RKO (cell line): ENCODE results near the gene DERA.
"Not testable (repeated sequence)": the region's sequence is repeated elsewhere in the genome, so short reads cannot be mapped to it uniquely, and the experiment has no call there.

Source experiments
- DNase-seq: peaks from one replicate; pipeline ENCODE4 v3.0.0-alpha.2; 2016; ENCODE audit warnings: low spot score

The DERA gene

GRCh38 chr12:15963271-15963670 is 52.1 kb downstream of the DERA start:
- no peak for DNase-seq

- DNase-seq, result no peak
Observed at GRCh38 chr12:15966426-15966825, 55.3 kb downstream of the DERA start.

- not testable (repeated sequence) for DNase-seq
Observed at GRCh38 chr12:15967053-15967452, 55.9 kb downstream of the DERA start.

DNA sequence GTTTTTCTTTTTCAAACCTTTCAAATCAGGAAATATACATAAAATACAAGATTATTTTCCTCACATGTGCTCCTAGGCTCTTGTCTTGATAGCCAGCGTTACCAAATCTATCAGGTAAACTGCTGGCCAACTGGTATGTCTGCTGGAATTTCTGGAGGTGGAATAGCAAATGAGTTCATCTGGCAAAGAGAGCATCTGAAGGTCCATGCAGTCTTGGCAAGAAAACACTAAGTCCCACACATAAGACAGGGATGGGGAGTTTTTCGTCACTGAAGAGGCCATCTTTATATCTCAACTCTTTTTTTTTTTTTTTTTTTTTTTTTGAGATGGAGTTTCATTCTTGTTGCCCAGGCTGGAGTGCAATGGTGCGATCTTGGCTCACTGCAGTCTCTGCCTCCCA is 60.1 kb downstream of the DERA start:
- no peak for DNase-seq

GRCh38 chr12:15972894-15973293 is 61.8 kb downstream of the DERA start:
- no peak for DNase-seq

DNA sequence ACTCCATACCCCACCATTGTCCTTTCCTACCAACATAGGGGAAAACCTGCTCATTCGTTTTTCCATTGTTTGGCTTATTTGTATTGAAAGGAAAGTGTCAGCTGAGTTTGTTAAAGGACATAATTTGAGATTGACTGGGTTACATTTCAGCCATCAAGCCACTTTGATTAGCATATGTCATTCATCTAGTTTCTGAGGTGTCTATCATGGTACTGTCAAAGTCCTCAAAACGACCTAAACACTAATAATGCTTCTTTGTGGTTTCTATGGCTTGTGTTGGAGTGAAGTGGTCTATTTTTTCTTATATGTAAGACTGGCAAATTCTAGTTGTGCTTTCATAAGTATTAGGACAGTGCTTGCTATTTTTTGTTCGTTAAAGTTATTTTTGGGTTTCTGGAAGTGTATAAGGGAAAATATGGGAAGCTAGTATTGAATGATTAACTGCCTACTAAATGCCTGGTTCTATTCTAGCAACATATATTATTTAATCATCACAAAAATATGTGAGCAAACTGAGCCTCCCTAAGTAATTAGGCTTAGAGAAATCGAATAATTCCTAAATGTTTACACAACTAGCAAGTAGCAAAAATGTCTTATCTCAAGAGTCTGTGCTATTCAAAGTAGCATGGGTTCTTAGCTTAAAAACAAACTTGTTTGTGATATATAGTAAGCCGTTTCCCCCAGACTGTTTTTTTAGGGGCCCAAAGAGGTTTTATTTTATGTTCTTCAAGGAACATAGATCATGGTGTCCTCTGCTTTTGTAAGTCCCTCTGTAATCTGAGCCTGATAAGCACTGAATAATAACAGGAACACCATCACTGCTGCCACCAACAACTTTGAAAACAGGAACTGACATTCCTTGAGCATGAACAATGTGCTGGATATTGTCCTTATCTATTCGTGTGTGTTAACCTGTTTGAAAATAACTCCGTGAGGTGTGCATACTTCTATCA is 67.1 kb downstream of the DERA start:
- DNase-seq, result no peak

DNA sequence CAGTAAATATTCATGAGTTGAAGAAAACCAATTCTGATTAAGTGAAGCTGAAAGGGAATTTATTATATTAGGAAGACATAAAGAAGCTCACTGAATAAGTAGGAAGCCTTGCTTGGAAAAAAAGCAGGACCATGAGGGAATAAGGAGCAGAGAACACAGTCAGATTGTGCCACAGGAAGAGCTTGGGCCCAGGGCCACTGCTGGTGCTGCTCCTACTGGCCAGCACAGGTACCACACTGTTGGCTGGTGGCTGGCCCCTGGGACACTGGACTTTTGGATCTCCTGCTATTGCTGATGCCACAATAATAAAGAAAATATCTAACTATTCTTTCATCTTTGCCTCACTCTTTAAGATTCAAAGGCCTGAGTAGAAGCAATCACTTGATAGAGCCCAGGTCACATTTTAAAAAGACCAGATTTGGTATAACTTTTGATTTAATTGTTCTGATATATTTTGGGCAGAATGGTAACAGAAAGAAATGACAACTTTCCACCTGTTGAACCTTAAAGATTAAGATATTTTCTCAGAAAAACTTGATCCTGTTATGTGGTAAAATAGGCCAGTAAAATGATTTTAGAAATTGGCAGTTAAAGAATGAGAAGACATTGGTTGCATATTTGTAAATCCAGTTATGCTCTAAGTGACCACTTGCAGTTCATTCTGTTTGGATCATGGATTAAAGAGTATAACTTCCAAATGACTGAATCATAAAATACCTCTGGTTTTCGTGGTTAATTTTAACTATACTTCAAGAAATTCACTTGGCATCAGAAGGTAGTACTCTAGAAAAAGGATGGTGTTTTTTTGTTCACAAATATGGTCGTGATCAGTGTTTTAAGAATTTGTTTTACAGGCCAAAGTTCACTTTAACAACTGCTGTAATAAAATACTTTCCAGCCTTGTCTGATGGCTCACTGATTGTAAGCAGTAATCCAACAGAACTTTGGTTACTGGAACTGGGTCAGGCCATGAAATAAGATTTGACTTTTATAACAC is 68.3 kb downstream of the DERA start:
- DNase-seq, result peak; percentile 42

DNA sequence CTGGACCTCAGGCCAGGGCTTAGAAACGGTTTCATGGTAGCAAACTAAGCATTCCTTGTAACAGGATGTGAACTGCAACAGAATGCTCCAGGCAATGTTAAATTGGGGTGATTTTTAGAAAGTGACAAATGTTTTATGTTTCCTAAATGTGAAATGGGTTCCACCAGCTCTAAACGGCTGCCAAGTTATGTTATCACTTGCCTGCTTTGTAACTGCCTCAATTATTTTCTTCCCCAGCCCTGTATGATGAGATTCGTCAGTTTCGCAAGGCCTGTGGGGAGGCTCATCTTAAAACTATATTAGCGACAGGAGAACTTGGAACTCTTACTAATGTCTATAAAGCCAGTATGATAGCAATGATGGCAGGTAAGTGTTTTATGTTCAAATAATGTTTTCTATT is 70.9 kb downstream of the DERA start:
- DNase-seq, result no peak

DNA sequence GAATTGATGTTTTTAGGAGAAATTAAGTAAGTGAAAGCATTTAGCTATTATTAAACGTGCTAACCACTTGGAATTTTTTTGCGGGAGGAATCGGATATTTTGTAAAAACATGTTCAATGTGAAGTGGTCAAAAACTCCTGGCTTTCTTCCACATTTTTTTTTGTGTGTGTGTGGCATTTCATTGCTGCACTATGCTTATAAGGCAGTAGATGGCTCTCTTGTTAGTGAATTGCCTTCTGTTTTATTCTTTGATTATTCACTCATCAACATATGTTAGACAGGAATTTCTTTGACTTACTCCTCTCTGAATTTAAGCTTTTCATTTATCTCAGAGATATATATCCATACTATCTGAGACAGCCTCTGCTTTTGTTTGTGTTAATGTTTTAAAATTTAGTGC is 71.3 kb downstream of the DERA start:
- peak; percentile 61 for DNase-seq

DNA sequence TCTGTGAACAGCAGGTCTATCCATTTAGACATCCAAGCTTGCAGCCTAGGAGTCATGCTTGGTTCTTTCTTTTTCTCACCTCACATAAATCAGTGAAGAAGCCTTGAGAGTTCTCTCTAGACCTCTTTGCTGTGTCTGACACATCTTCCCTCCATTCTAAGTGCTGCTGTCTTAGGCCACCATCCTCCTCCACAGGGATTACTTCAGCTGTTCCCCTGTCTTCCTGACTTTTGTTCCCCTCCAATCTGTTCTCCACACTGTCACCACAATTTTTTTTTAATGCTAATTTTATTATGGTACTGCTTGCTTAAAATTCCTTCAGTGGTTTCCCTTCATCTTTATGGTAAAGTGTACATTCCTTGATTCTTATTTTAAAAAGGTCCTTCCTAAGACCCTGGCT is 71.8 kb downstream of the DERA start:
- DNase-seq, result no peak

DNA sequence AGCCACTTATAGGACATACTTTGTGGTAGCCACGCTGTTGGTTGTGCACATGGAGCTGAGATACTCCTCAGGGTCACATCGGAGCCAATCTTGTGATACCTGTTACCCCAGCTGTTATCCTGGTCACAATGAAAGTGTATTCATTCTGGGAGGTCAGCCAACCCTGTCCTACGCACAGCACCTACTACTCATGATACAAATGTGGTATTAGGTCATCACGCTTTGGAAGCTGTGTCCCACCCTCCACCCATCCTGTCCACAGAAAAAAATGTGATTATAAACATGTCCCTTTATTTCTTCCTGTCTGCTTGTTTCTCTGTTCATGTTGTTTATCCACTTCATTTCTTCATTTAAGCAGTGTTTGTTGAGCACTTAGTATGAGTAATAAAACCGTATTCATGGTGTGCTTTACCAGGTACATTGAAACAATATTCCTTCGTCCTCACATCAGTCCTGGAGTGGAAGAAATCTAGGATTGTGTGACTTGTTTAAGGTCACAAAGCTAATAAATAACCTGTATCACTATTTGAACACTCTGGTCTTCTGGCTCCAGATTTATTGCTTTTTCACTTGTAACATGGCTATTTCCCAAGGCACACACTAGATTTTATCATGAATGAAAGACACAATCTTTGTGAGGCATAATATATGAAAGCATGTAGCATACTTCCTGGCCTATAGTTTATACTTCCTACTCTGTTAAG is 73.1 kb downstream of the DERA start:
- no peak for DNase-seq

GRCh38 chr12:15984963-15985362 is 73.8 kb downstream of the DERA start:
- no peak for DNase-seq

DNA sequence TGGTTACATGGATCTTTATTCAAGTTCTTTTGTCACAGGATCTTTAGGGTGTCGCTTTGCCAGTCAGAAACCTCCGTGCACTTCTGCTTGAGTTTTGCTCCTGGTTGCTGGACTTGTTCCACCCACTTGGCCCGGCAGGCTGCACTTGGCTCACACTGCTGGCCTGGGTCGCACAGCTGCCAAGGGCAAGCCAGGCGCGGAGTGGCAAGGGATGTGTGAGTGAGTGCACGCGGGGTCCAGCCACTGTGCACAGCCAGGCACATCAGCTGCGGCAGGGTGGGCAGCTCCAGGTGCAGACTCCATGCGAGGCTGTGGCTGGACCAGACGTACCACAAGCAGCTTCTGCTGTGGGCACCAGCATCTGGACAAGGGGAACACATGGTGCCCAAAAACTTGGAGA is 76.6 kb downstream of the DERA start:
- no peak for DNase-seq

DNA sequence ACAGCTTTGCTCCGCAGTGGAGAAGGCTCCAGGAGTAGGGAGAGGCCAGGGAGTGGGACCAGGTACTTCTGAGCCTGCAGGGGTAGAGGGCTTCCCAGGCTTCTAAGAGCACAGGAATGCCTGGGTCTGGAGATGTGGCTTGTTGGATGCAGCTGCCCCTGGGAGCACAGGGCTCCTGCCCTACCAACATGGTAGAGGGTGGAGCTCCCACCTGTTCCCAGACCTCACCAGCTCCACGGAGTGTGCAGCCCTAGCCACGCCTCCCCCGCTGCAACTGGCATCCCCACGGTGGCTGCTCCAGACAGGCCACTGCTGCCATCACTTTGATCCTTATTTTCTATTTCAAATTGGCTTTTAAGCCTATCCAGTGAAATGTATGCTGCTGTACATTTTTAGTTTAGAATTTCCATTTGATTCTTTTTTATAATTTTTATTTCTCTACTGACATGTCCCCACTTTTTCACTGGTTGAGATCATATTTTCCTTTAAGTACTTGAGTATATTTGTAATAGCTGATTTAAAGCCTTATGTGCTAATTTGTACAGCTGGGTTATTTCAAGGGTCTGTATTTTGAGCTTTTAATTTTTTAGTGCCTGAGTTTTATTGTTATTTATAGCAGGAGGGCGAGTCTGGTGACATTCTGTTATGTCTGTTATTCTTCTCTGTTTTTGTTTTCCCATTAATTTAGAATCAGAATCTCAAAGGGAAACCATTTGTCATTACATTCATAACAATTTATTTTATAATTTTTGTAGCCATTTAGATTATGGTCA is 78.0 kb downstream of the DERA start:
- DNase-seq, result no peak

GRCh38 chr12:15995801-15996200 is 84.7 kb downstream of the DERA start:
- DNase-seq, result no peak

DNA sequence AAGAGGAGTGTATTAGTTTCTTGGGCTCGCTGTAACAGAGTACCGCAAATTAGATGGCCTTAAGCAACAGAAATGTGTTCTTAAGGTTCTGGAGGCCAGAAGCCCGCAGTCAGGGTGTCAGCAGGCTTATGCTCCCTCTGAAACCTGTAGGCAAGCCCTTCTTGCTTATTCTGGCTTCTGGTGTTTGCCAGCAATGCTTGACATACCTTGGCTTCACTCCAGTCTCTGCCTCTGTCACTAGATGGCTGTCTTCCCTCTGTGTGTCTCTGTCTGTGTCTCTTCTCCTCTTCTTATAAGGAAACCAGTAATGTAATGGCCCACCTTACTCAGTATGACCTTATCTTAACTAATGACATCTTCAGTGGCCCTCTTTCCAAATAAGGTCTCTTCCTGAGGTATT is 85.1 kb downstream of the DERA start:
- DNase-seq, result no peak

DNA sequence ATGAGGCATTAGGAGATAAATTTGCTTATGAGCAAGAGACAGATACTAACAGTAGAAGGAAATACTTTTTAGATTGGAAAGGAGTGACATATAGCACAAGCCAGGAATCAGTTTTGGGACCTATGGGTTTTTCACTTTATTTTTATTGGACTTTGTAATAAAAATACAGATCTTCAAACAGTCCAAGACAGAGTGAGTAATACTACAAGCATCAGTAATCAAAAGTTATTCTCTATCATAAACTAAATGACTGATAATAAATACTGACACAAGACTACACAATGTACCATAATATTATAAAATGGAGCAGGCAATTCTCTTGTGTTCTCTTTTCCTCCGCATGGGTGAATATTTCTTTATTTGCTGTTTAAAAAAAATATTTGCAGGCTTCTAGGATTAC is 85.8 kb downstream of the DERA start:
- no peak for DNase-seq

- DNase-seq, result no peak
Observed at GRCh38 chr12:15997910-15998309, 86.8 kb downstream of the DERA start.

- DNase-seq, result no peak
Observed at GRCh38 chr12:16002880-16003279, 91.7 kb downstream of the DERA start.

DNA sequence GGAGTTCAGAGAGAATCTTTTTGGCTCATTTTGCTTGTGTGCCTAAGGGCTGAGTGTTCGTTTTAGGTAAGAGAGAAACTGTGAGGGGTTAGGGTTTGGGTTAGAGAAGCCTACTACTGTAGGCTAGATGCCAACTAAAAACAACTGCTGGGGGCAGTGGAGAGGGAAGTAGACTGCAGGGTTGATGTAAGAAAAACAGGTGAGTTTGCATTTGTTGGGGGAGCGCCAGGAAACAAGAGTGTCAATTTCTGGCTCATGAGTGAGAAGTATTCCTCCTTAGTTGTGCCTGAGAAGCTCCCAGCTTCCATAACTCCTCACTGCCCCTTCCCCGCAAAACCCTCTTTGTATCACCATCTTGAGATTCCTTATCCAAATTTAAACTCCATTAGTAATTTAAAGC is 92.3 kb downstream of the DERA start:
- DNase-seq, result no peak

DNA sequence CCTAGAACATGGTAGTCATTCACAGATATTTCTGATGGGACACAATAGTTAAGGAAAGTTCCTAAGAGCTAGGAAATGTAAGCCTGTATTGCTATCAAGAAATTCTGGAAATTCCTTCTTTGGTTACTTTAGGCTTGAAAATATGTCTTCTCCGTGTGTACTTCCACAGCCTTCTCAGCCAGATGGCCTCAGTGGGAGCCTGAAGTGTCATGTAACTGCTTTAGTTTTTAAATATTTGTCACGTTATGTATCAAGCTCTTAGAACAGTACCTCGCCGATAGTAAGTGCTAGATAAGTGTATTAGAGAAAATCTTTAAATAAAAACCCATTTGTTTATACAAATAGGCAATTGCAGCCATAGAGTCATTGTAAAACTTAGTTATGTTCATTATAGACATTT is 95.6 kb downstream of the DERA start:
- DNase-seq, result no peak
